ENCODE data around the gene ZBTB46. TPM values are rescaled to one million over a fixed set of nuclear protein-coding genes. Genes with fewer than 3 reads are reported as not detected.

ZBTB46 gene
- total RNA-seq, 1 experiment from 2014 or later: 1.1 TPM

- no TSS peak for BruUV-seq (replicated peaks)
- ChIA-PET CTCF (no interaction called here), POLR2A (ENCODE audit: low non-redundant PET) (no interaction called here)
- Histone ChIP-seq H3K27me3 (replicated peaks; ENCODE audit: insufficient read depth, low read depth, low read length, poor library complexity) (no peaks in the 10 kb centered on the region), H3K4me1 (ENCODE audit: insufficient read depth, low read length, poor library complexity, severe bottlenecking) (no peaks in the 10 kb centered on the region), H3K4me3 (ENCODE audit: low read depth, low read length, poor library complexity, severe bottlenecking) (no peak overlapping the region), H3K9me3 (ENCODE audit: low read depth, low read length, poor library complexity, severe bottlenecking) (no peaks in the 10 kb centered on the region), H3K36me3 (ENCODE audit: insufficient read depth, low read length, poor library complexity, severe bottlenecking) (no peaks in the 10 kb centered on the region), H3K27ac (ENCODE audit: low read depth, low read length, poor library complexity, severe bottlenecking) (no peak overlapping the region)
- intact Hi-C loops (cut with micrococcal nuclease; ENCODE audit: unreplicated experiment): no loop called here
- TF ChIP-seq EZH2 (IDR thresholded peaks at IDR 0.05; ENCODE audit: borderline replicate concordance, low read depth, low read length, poor library complexity, severe bottlenecking): no peak
- no peak for TF ChIP-seq CTCF (conservative IDR thresholded peaks at IDR 0.05; ENCODE audit: low read depth, low read length)
- DNase-seq (ENCODE audit: low spot score): no peak
Observed at GRCh38 chr20:63850689-63851547, 19.9 kb upstream of the ZBTB46 start.

GRCh38 chr20:63848003-63848911, 17.2 kb upstream of the ZBTB46 start:
- no TSS peak for BruUV-seq (replicated peaks)
- POLR2A ChIA-PET (ENCODE audit: low non-redundant PET): no interaction called here
- intact Hi-C loops (cut with micrococcal nuclease; ENCODE audit: unreplicated experiment): no loop called here
- no peak overlapping the region for H3K4me3 ChIP-seq (ENCODE audit: low read depth, low read length, poor library complexity, severe bottlenecking)
- CTCF ChIA-PET: no interaction called here
- no peaks in the 10 kb centered on the region for H3K4me1 ChIP-seq (ENCODE audit: insufficient read depth, low read length, poor library complexity, severe bottlenecking)
- no peaks in the 10 kb centered on the region for H3K36me3 ChIP-seq (ENCODE audit: insufficient read depth, low read length, poor library complexity, severe bottlenecking)
- TF ChIP-seq CTCF (conservative IDR thresholded peaks at IDR 0.05; ENCODE audit: low read depth, low read length) (no peak), EZH2 (IDR thresholded peaks at IDR 0.05; ENCODE audit: borderline replicate concordance, low read depth, low read length, poor library complexity, severe bottlenecking) (no peak)
- H3K27ac ChIP-seq (ENCODE audit: low read depth, low read length, poor library complexity, severe bottlenecking): no peak overlapping the region
- no peak for DNase-seq (ENCODE audit: low spot score)
- no peaks in the 10 kb centered on the region for H3K9me3 ChIP-seq (ENCODE audit: low read depth, low read length, poor library complexity, severe bottlenecking)
- no peaks in the 10 kb centered on the region for H3K27me3 ChIP-seq (replicated peaks; ENCODE audit: insufficient read depth, low read depth, low read length, poor library complexity)

DNA sequence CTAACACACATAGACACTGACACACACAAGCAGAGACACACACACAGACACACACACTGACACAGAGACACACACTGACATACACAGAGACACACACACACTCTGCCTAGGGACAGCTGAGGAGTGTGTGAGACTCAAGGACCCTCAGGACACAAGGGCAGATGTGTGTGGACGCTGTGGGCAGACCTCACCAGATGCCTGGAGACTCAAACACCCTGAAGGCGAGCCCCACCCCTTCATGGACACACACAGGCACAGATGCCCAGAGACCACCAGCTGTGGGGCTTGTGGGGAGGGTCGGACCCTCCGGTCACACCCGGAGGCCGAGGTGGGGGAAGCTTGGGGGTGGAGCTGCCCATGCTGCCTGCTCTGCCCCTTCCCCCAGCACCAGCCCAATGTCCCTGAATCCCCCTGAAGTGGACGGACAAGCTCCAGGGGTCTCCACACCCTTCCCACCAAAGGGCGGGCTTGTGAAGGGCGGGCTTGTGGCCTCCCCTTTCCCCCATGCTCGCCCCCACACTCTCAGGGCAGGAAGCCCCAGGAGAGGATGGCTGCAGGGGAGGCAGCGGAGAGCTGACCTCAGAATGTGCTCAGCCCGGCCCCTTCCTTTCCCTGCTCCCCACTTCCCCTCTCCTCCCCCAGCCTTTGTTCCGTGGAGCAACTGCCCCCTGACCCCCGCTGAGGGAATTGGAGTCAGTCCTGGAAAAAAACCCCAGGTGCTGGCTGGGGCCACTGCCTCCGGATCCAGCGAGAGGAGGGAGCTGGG, 16.4 kb upstream of the ZBTB46 start:
- Histone ChIP-seq H3K36me3 (ENCODE audit: insufficient read depth, low read length, poor library complexity, severe bottlenecking) (no peaks in the 10 kb centered on the region), H3K9me3 (ENCODE audit: low read depth, low read length, poor library complexity, severe bottlenecking) (no peaks in the 10 kb centered on the region), H3K27ac (ENCODE audit: low read depth, low read length, poor library complexity, severe bottlenecking) (no peak overlapping the region), H3K4me1 (ENCODE audit: insufficient read depth, low read length, poor library complexity, severe bottlenecking) (no peaks in the 10 kb centered on the region), H3K4me3 (ENCODE audit: low read depth, low read length, poor library complexity, severe bottlenecking) (no peak overlapping the region), H3K27me3 (replicated peaks; ENCODE audit: insufficient read depth, low read depth, low read length, poor library complexity) (no peaks in the 10 kb centered on the region)
- DNase-seq (ENCODE audit: low spot score): no peak
- TF ChIP-seq EZH2 (IDR thresholded peaks at IDR 0.05; ENCODE audit: borderline replicate concordance, low read depth, low read length, poor library complexity, severe bottlenecking) (no peak), CTCF (conservative IDR thresholded peaks at IDR 0.05; ENCODE audit: low read depth, low read length) (no peak)
- POLR2A ChIA-PET (ENCODE audit: low non-redundant PET): no interaction called here
- no TSS peak for BruUV-seq (replicated peaks)
- CTCF ChIA-PET: no interaction called here
- intact Hi-C loops (cut with micrococcal nuclease; ENCODE audit: unreplicated experiment): no loop called here

All from A673 (cell line).